ENCODE measurements around the gene FASN. TPM values are rescaled to one million over a fixed set of nuclear protein-coding genes. Genes with fewer than 3 reads are reported as not detected.
A peak's percentile ranks its signal among the peaks of the same experiment; 100 is the strongest.

The FASN gene
- total and polyA plus RNA-seq, 2 of the 13 experiments (the other 11 are each of a cell fraction or from before 2014, with no cell fraction given), result 51.7 to 101 TPM

DNA sequence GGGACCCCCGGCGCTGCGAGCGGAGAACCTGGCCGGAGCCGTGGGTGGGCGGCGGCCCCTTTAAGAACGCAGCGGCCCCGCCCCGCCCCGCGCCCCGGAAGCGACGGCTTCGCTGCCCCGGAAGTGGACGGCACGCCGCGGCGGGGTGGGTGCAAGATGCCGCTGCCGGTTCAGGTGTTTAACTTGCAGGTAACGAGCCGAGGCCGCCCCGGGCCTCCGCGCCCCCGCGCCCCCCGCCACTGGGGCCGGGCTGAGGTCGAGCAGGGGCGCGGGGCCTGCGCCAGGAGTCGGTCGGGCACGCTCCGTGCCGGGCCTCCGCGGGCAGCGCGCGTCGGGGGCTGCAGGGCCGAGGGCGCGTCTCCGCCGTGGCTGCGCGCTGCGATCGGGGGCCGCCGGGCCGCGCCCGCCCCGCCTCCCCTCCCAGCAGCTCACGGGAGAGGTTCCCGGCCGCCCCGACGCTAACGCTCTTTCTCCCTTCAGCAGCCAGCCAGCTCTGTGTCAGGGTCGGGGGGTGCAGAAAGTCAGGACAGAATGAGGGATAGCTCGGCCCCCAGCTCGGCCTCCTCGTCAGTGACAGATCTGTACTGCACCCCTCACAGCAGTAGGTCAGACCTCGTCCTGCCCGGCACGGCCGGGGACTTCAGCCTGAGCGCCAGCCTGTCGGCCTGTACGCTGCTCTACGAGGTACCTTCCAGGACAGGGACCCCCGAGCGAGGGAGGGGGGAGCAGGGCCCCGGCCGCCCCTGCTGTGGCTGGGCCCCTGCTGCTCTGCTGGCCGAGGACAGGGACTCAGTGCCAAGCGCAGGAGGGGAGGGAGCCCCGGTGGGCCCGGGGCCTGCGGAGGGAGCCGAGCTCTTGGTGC lies 46.0 kb downstream of the FASN start, which contains the start of the genes GPS1 and RFNG (continued):
- TF ChIP-seq, protein P1, sequence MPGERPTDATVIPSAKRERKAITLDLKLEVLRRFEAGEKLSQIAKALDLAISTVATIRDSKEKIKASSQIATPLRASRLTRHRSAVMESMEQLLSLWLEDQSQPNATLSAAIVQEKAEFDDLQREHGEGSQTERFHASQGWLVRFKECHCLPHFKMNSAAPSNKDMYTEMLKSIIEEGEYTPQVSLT (CRISPR knock-in tag; IDR thresholded peaks at IDR 0.05; ENCODE audit: borderline replicate concordance, low read depth), result no peak
- no peak for TF ChIP-seq ZNF205 (CRISPR knock-in tag; IDR thresholded peaks at IDR 0.05)
- TF ChIP-seq RAD21 (CRISPR knock-in tag; IDR thresholded peaks at IDR 0.05), result peak; percentile 54; the same call in 1 of the 2 replicates
- no peak for TF ChIP-seq SP1 (IDR thresholded peaks at IDR 0.05)
- peak; percentile 87 for TF ChIP-seq SP1 (CRISPR knock-in tag; IDR thresholded peaks at IDR 0.05)
- no peak for TF ChIP-seq KDM1A (CRISPR knock-in tag; IDR thresholded peaks at IDR 0.05)
- TF ChIP-seq, protein P2, sequence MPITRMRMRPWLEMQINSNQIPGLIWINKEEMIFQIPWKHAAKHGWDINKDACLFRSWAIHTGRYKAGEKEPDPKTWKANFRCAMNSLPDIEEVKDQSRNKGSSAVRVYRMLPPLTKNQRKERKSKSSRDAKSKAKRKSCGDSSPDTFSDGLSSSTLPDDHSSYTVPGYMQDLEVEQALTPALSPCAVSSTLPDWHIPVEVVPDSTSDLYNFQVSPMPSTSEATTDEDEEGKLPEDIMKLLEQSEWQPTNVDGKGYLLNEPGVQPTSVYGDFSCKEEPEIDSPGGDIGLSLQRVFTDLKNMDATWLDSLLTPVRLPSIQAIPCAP (CRISPR knock-in tag; IDR thresholded peaks at IDR 0.05; ENCODE audit: low read depth), result no peak
- TF ChIP-seq ZNF343 (CRISPR knock-in tag; IDR thresholded peaks at IDR 0.05), result no peak
- no peak for TF ChIP-seq SYNCRIP (IDR thresholded peaks at IDR 0.05; ENCODE audit: insufficient read depth, low read depth, low read length)
- no peak for TF ChIP-seq ZNF7 (CRISPR knock-in tag; IDR thresholded peaks at IDR 0.05)
- no peak for TF ChIP-seq REPIN1 (CRISPR knock-in tag; IDR thresholded peaks at IDR 0.05; ENCODE audit: borderline replicate concordance, low read depth)
- 0 out of 2 replicates have a peak, but pooled peaks have one; percentile 35 for TF ChIP-seq HNRNPL (IDR thresholded peaks at IDR 0.05; ENCODE audit: low read depth, low read length)
- TF ChIP-seq ZZZ3 (CRISPR knock-in tag; IDR thresholded peaks at IDR 0.05; ENCODE audit: borderline replicate concordance), result no peak
- no peak for TF ChIP-seq CHCHD3 (CRISPR knock-in tag; IDR thresholded peaks at IDR 0.05)
- TF ChIP-seq, protein P3, sequence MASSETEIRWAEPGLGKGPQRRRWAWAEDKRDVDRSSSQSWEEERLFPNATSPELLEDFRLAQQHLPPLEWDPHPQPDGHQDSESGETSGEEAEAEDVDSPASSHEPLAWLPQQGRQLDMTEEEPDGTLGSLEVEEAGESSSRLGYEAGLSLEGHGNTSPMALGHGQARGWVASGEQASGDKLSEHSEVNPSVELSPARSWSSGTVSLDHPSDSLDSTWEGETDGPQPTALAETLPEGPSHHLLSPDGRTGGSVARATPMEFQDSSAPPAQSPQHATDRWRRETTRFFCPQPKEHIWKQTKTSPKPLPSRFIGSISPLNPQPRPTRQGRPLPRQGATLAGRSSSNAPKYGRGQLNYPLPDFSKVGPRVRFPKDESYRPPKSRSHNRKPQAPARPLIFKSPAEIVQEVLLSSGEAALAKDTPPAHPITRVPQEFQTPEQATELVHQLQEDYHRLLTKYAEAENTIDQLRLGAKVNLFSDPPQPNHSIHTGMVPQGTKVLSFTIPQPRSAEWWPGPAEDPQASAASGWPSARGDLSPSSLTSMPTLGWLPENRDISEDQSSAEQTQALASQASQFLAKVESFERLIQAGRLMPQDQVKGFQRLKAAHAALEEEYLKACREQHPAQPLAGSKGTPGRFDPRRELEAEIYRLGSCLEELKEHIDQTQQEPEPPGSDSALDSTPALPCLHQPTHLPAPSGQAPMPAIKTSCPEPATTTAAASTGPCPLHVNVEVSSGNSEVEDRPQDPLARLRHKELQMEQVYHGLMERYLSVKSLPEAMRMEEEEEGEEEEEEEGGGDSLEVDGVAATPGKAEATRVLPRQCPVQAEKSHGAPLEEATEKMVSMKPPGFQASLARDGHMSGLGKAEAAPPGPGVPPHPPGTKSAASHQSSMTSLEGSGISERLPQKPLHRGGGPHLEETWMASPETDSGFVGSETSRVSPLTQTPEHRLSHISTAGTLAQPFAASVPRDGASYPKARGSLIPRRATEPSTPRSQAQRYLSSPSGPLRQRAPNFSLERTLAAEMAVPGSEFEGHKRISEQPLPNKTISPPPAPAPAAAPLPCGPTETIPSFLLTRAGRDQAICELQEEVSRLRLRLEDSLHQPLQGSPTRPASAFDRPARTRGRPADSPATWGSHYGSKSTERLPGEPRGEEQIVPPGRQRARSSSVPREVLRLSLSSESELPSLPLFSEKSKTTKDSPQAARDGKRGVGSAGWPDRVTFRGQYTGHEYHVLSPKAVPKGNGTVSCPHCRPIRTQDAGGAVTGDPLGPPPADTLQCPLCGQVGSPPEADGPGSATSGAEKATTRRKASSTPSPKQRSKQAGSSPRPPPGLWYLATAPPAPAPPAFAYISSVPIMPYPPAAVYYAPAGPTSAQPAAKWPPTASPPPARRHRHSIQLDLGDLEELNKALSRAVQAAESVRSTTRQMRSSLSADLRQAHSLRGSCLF (CRISPR knock-in tag; IDR thresholded peaks at IDR 0.05; ENCODE audit: borderline replicate concordance), result no peak
- peak; percentile 41; the same call in 1 of the 2 replicates for TF ChIP-seq ZNF329 (CRISPR knock-in tag; IDR thresholded peaks at IDR 0.05; ENCODE audit: low read depth)
- no peak for TF ChIP-seq KLF11 (CRISPR knock-in tag; IDR thresholded peaks at IDR 0.05)
- TF ChIP-seq, protein P4, sequence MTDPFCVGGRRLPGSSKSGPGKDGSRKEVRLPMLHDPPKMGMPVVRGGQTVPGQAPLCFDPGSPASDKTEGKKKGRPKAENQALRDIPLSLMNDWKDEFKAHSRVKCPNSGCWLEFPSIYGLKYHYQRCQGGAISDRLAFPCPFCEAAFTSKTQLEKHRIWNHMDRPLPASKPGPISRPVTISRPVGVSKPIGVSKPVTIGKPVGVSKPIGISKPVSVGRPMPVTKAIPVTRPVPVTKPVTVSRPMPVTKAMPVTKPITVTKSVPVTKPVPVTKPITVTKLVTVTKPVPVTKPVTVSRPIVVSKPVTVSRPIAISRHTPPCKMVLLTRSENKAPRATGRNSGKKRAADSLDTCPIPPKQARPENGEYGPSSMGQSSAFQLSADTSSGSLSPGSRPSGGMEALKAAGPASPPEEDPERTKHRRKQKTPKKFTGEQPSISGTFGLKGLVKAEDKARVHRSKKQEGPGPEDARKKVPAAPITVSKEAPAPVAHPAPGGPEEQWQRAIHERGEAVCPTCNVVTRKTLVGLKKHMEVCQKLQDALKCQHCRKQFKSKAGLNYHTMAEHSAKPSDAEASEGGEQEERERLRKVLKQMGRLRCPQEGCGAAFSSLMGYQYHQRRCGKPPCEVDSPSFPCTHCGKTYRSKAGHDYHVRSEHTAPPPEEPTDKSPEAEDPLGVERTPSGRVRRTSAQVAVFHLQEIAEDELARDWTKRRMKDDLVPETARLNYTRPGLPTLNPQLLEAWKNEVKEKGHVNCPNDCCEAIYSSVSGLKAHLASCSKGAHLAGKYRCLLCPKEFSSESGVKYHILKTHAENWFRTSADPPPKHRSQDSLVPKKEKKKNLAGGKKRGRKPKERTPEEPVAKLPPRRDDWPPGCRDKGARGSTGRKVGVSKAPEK (CRISPR knock-in tag; IDR thresholded peaks at IDR 0.05; ENCODE audit: borderline replicate concordance), result no peak
- TF ChIP-seq IRF2 (CRISPR knock-in tag; IDR thresholded peaks at IDR 0.05), result no peak; the same call in 1 of the 2 replicates
- peak; percentile 53; the same call in 1 of the 2 replicates for TF ChIP-seq CREB1 (IDR thresholded peaks at IDR 0.05)
- no peak for TF ChIP-seq CREB1 (CRISPR knock-in tag; IDR thresholded peaks at IDR 0.05)
- TF ChIP-seq PHF5A (CRISPR knock-in tag; IDR thresholded peaks at IDR 0.05; ENCODE audit: low read depth, unreplicated experiment), result no peak

Data from HepG2 (cell line).